TTC549 (cell line): ENCODE measurements around the gene OR8A1.

Experiments used
- FAIRE-seq: peaks from 2 replicates; lab custom pipeline; 2012; peaks lifted over from hg19 to GRCh38; lab: Jason Lieb, UNC

The OR8A1 gene

GRCh38 chr11:124569697-124570096, at the start of gene OR8A1:
Gene OR8A1, plus strand, starts transcription at chr11:124569997. Its CDS starts 123 bp downstream, at chr11:124570120.
- no peak for FAIRE-seq

GRCh38 chr11:124520550-124520854, 49.3 kb upstream of the OR8A1 start:
- FAIRE-seq, result no peak

- no peak for FAIRE-seq
These were observed 36.2 kb upstream of the OR8A1 start for GRCh38 chr11:124533626-124534025.

- FAIRE-seq, result no peak
These were observed 35.7 kb upstream of the OR8A1 start for GRCh38 chr11:124534051-124534450.

- FAIRE-seq, result no peak
These were observed 34.1 kb upstream of the OR8A1 start for GRCh38 chr11:124535552-124536232.

- FAIRE-seq, result no peak
These were observed 33.3 kb upstream of the OR8A1 start for GRCh38 chr11:124536520-124536919.

GRCh38 chr11:124538019-124538418, 31.8 kb upstream of the OR8A1 start:
- FAIRE-seq, result no peak

- no peak for FAIRE-seq
These were observed 28.6 kb upstream of the OR8A1 start for GRCh38 chr11:124541204-124541603.

GRCh38 chr11:124543145-124543544, 26.7 kb upstream of the OR8A1 start:
- FAIRE-seq, result no peak

GRCh38 chr11:124543554-124543953, 26.2 kb upstream of the OR8A1 start, which contains the start of gene OR8B12:
Gene OR8B12, minus strand, starts transcription at chr11:124543654. Its CDS starts 0 bp downstream, at chr11:124543654.
- no peak for FAIRE-seq

- no peak for FAIRE-seq
These were observed 18.6 kb upstream of the OR8A1 start for GRCh38 chr11:124551189-124551588.

GRCh38 chr11:124551987-124552386, 17.8 kb upstream of the OR8A1 start:
- FAIRE-seq, result no peak

- FAIRE-seq, result no peak
These were observed 13.0 kb upstream of the OR8A1 start for GRCh38 chr11:124556828-124557227.

- FAIRE-seq, result no peak
These were observed 363 bp downstream of the OR8A1 start for GRCh38 chr11:124570160-124570559.

- no peak for FAIRE-seq
These were observed 8.1 kb downstream of the OR8A1 start for GRCh38 chr11:124577716-124578427.

- no peak for FAIRE-seq
These were observed 9.0 kb downstream of the OR8A1 start for GRCh38 chr11:124578761-124579160.

- no peak for FAIRE-seq
These were observed 12.0 kb downstream of the OR8A1 start for GRCh38 chr11:124581817-124582216.

GRCh38 chr11:124582565-124582964, 12.8 kb downstream of the OR8A1 start:
- FAIRE-seq, result no peak

- no peak for FAIRE-seq
These were observed 14.0 kb downstream of the OR8A1 start for GRCh38 chr11:124583781-124584180.

GRCh38 chr11:124584681-124585372, 15.0 kb downstream of the OR8A1 start:
- FAIRE-seq, result no peak

- FAIRE-seq, result peak; percentile 75
These were observed 16.6 kb downstream of the OR8A1 start for GRCh38 chr11:124586238-124586860.

GRCh38 chr11:124591430-124591829, 21.6 kb downstream of the OR8A1 start:
- FAIRE-seq, result no peak

GRCh38 chr11:124592627-124593026, 22.8 kb downstream of the OR8A1 start:
- no peak for FAIRE-seq
